Astrocyte of the hippocampus (primary cell): ENCODE measurements around the gene CEP164.

Experiments used
- DNase-seq: peaks from one replicate; pipeline ENCODE4 v3.0.0; 2011; ENCODE audit warnings: low read depth, low spot score

Gene CEP164

DNA sequence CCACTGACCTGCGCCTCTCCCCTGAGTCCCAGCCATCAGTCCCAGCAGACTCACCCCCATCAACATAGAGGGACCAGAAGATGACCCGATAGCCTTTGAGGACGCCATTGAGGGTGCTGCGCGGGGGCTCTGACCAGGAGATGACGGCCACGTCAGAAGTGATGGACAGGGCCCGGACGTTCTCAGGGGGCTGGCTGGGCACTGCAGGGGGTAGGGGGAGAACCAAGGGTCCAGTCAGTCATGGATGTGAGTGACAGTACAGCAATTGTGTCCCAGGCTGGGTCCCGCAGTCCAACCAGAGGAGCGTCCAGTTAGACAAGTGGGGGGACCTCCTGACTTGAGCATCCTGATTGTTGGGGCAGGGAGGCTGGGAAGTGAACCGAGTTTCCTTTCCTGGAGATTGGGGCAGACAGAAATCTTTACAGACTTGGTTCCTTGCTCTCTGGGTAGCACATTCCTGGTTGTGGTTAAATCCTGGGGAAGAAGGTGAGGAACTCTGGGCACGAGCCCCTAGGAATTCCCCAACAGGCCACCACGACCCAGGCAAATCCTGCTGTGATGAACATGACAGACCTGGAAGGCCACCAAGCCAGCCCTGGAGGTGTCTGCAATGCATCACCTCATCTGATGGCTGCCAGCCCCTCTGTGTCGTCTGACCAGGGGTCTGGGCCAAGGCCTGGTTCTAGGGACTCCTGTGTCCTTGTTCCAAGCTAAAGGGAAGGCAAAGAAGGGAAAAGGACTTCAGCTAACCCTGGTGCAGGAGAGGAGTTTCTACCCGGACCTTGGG is 133.9 kb downstream of the CEP164 start:
- peak; percentile 16 for DNase-seq

DNA sequence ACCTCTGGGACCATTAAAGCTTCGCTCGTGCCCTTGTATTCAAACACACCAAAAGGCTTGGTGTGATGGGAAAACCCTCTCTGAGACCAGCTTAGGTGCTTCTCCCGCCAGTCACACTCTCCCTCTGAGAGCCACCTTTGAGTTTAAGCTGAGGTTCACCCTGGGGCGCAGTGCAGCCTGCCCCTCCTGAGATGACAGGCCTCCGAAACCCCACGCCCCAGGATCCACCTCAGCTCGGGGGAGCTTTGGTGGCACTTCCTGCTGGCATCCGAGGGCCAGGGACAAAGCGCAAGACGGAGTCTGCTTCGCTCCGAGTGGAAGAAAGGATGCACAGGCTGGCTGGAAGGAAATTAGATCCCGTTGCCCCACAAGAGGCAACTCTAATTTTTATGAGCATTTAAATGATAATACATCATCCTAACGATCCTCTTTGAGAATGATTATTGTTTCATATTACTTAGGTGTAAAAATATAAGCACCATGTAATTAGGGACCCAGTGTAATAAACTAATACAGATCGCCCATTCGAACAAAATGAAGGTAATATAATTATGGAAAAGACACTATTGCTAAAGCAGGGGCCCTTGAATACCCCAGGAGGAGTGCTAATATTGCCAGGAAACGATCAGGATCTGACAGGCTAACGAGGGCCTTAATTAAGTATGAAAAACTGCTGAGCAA is 134.7 kb downstream of the CEP164 start:
- DNase-seq = no peak

DNA sequence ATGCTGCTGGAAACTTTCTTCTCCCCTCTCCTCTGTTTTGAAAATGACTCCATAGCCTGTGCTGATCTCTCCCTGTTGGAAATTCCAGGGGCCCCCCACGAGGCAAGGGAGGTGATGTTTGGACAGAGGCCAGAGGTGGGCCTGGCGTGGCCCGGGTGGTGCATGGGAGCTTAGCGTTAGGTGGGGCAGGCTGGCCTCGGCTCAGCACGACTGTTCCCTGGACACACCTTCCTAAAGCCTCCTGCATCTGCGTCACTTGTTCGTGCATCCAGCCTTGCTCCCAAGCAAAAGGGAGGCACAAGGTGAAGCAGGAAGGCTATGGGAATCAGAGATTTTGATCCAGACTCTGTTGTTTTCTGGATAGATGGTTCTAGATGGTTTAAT is 135.2 kb downstream of the CEP164 start:
- DNase-seq = no peak
